Mesenchymal stem cell (in vitro differentiated cells and primary cell): Measurements from ENCODE around the gene TMEM129.

ENCODE experiments used
- DNase-seq: peaks from one replicate; pipeline ENCODE4 v3.0.0-alpha.2; 2013
- H2AFZ ChIP-seq: one replicate; pipeline ENCODE4 v1.6.1; 2013; ENCODE audit warnings: low read depth, mild to moderate bottlenecking, control low read depth, inconsistent platforms, low read length, moderate library complexity
- H2AK5ac ChIP-seq: 2 replicates; pipeline ENCODE4 v1.6.1; 2013; ENCODE audit warnings: low read length, moderate library complexity, mild to moderate bottlenecking, inconsistent platforms; ENCODE audit not compliant: severe bottlenecking
- H2BK120ac ChIP-seq: one replicate; pipeline ENCODE4 v1.6.1; 2013; ENCODE audit warnings: low read depth, mild to moderate bottlenecking, inconsistent platforms, low read length, moderate library complexity
- H2BK12ac ChIP-seq, 2 experiments: one replicate each; pipeline ENCODE4 v1.6.1; 2013; ENCODE audit warnings: inconsistent platforms in 2 of 2, low read length in 2 of 2, mild to moderate bottlenecking in 2 of 2, moderate library complexity in 2 of 2, control low read depth in 1 of 2
- H2BK15ac ChIP-seq: one replicate; pipeline ENCODE4 v1.6.1; 2013; ENCODE audit warnings: mild to moderate bottlenecking, low read depth, inconsistent platforms; ENCODE audit not compliant: poor library complexity, severe bottlenecking
- H2BK5ac ChIP-seq: 2 replicates; pipeline ENCODE4 v1.6.1; 2013; ENCODE audit warnings: low read depth, mild to moderate bottlenecking, low read length, control low read depth, inconsistent platforms; ENCODE audit not compliant: poor library complexity, severe bottlenecking
- H3K14ac ChIP-seq, 2 experiments: one replicate each; pipeline ENCODE4 v1.6.1; 2013; ENCODE audit warnings: inconsistent platforms in 2 of 2, low read length in 2 of 2, control low read depth in 1 of 2, mild to moderate bottlenecking in 1 of 2, moderate library complexity in 1 of 2
- H3K18ac ChIP-seq, 2 experiments: one replicate each; pipeline ENCODE4 v1.6.1; 2013; ENCODE audit warnings: inconsistent platforms in 2 of 2, low read length in 2 of 2, control low read depth in 1 of 2, low read depth in 1 of 2, mild to moderate bottlenecking in 1 of 2
- H3K23ac ChIP-seq, 2 experiments: one replicate each; pipeline ENCODE4 v1.6.1; 2013; ENCODE audit warnings: inconsistent platforms in 2 of 2, low read length in 2 of 2, mild to moderate bottlenecking in 2 of 2, moderate library complexity in 2 of 2, control low read depth in 1 of 2
- H3K27ac ChIP-seq: 2 replicates; pipeline ENCODE4 v1.5.1; 2013; ENCODE audit warnings: mild to moderate bottlenecking, moderate library complexity, low read length, control low read depth, inconsistent platforms; ENCODE audit not compliant: poor library complexity, severe bottlenecking
- H3K27me3 ChIP-seq, 2 experiments: 2 replicates each; pipeline versions ENCODE4 v1.6.1 to v1.7.0; 2013; ENCODE audit warnings: low read length in 2 of 2, mild to moderate bottlenecking in 2 of 2, moderate library complexity in 2 of 2, control low read depth in 1 of 2, inconsistent platforms in 1 of 2; ENCODE audit not compliant: control insufficient read depth in 1 of 2, insufficient read depth in 1 of 2
- H3K36me3 ChIP-seq, 2 experiments: 2 replicates each; pipeline versions ENCODE4 v1.6.1 to v1.7.0; 2013; ENCODE audit warnings: low read length in 2 of 2, control low read depth in 1 of 2, inconsistent platforms in 1 of 2, low read depth in 1 of 2, mild to moderate bottlenecking in 1 of 2; ENCODE audit not compliant: insufficient read depth in 2 of 2, control insufficient read depth in 1 of 2
- H3K4ac ChIP-seq, 2 experiments: one replicate each; pipeline ENCODE4 v1.6.1; 2013; ENCODE audit warnings: inconsistent platforms in 2 of 2, low read length in 2 of 2, mild to moderate bottlenecking in 2 of 2, moderate library complexity in 2 of 2, control low read depth in 1 of 2, low read depth in 1 of 2
- H3K4me1 ChIP-seq: 2 replicates; pipeline ENCODE4 v1.6.1; 2013; ENCODE audit warnings: low read depth, low read length, control low read depth; ENCODE audit not compliant: control insufficient read depth, insufficient read depth
- H3K4me2 ChIP-seq: 2 replicates; pipeline ENCODE4 v1.6.1; 2013; ENCODE audit warnings: low read length, mild to moderate bottlenecking, inconsistent platforms; ENCODE audit not compliant: poor library complexity, severe bottlenecking
- H3K4me3 ChIP-seq, 2 experiments: 2 replicates each; pipeline versions ENCODE4 v1.5.1 to v1.7.0; 2013; ENCODE audit warnings: low read length in 2 of 2, mild to moderate bottlenecking in 2 of 2, control low read depth in 1 of 2, low read depth in 1 of 2; ENCODE audit not compliant: insufficient read depth in 1 of 2
- H3K79me1 ChIP-seq: replicated peaks from 2 replicates; pipeline ENCODE4 v1.6.1; 2013; ENCODE audit warnings: mild to moderate bottlenecking, control low read depth, low read length, inconsistent platforms; ENCODE audit not compliant: poor library complexity, severe bottlenecking
- H3K9ac ChIP-seq: 2 replicates; pipeline ENCODE4 v1.7.0; 2013; ENCODE audit warnings: mild to moderate bottlenecking, low read length, moderate library complexity
- H3K9me3 ChIP-seq: 2 replicates; pipeline ENCODE4 v1.7.0; 2013; ENCODE audit warnings: mild to moderate bottlenecking, low read length; ENCODE audit not compliant: control insufficient read depth
- H4K8ac ChIP-seq: one replicate; pipeline ENCODE4 v1.6.1; 2013; ENCODE audit warnings: inconsistent platforms, mild to moderate bottlenecking, low read length, moderate library complexity
- H4K91ac ChIP-seq: one replicate; pipeline ENCODE4 v1.6.1; 2013; ENCODE audit warnings: mild to moderate bottlenecking, low read length, inconsistent platforms
- WGBS: methylation state at CpG from one replicate; pipeline ENCODE4 v1.1.7; 2013; ENCODE audit warnings: mixed read lengths; 5-methylcytosine and 5-hydroxymethylcytosine counted together

The TMEM129 gene

GRCh38 chr4:1766106-1767060, 45.3 kb upstream of the TMEM129 start:
- Histone ChIP-seq H3K4ac (peak overlapping the region in 1 of 2 experiments; percentile 34), H3K23ac (peak overlapping the region in 1 of 2 experiments; percentile 23), H4K8ac (peak overlapping the region; percentile 64), H2BK12ac (peak overlapping the region in 1 of 2 experiments; percentile 25), H2AK5ac (peak overlapping the region; percentile 9), H2BK120ac (no peak overlapping the region), H3K36me3 (no peaks in the 10 kb centered on the region), H3K4me3 (peak overlapping the region in 1 of 2 experiments; percentile 51), H3K4me1 (peaks cover 49% of the 10 kb centered on the region), H3K9ac (no peak overlapping the region), H3K18ac (peak overlapping the region in 1 of 2 experiments; percentile 32), H3K9me3 (no peaks in the 10 kb centered on the region), H3K27ac (no peak overlapping the region), H3K27me3 (peaks cover 3 to 54% of the 10 kb centered on the region in 2 experiments), H3K79me1 (no peaks in the 10 kb centered on the region), H3K14ac (no peak overlapping the region), H4K91ac (peak overlapping the region; percentile 54), H2BK5ac (no peak overlapping the region), H2BK15ac (no peak overlapping the region), H3K4me2 (peak overlapping the region; percentile 85), H2AFZ (no peak overlapping the region)
- no peak for DNase-seq
- WGBS: 24% methylated on average over 38 of the region's 41 CpGs

GRCh38 chr4:1765409-1766072, 44.4 kb upstream of the TMEM129 start:
- Histone ChIP-seq H2BK12ac (no peak overlapping the region), H3K4me3 (no peak overlapping the region), H4K8ac (no peak overlapping the region), H3K36me3 (no peaks in the 10 kb centered on the region), H3K18ac (no peak overlapping the region), H3K9me3 (no peaks in the 10 kb centered on the region), H2AK5ac (no peak overlapping the region), H3K27ac (no peak overlapping the region), H3K14ac (no peak overlapping the region), H3K4me2 (no peak overlapping the region), H3K23ac (no peak overlapping the region), H3K4ac (no peak overlapping the region), H3K79me1 (no peaks in the 10 kb centered on the region), H2BK120ac (no peak overlapping the region), H2BK15ac (no peak overlapping the region), H4K91ac (peak overlapping the region; percentile 54), H3K9ac (no peak overlapping the region), H2BK5ac (no peak overlapping the region), H3K27me3 (peaks cover 3 to 46% of the 10 kb centered on the region in 2 experiments), H3K4me1 (peaks cover 45% of the 10 kb centered on the region), H2AFZ (no peak overlapping the region)
- DNase-seq: no peak
- WGBS: 79% methylated on average over 10 of the region's 10 CpGs

GRCh38 chr4:1764670-1765069, 43.5 kb upstream of the TMEM129 start:
- Histone ChIP-seq H4K8ac (no peak overlapping the region), H3K4me2 (no peak overlapping the region), H2AFZ (no peak overlapping the region), H3K27ac (no peak overlapping the region), H3K9ac (no peak overlapping the region), H3K9me3 (no peaks in the 10 kb centered on the region), H2BK5ac (no peak overlapping the region), H3K23ac (no peak overlapping the region), H3K4me3 (no peak overlapping the region), H3K18ac (no peak overlapping the region), H2AK5ac (no peak overlapping the region), H3K27me3 (peaks cover under 1 to 40% of the 10 kb centered on the region in 2 experiments), H3K36me3 (no peaks in the 10 kb centered on the region), H3K79me1 (no peaks in the 10 kb centered on the region), H2BK15ac (no peak overlapping the region), H3K14ac (no peak overlapping the region), H2BK120ac (no peak overlapping the region), H3K4me1 (peaks cover 50% of the 10 kb centered on the region), H4K91ac (peak overlapping the region; percentile 54), H2BK12ac (no peak overlapping the region), H3K4ac (no peak overlapping the region)
- DNase-seq: no peak
- 95% methylated on average over 9 of the region's 9 CpGs for WGBS

- peak overlapping the region; percentile 29 for H3K4me2 ChIP-seq
- no peak overlapping the region for H3K27ac ChIP-seq
- no peak overlapping the region for H2BK120ac ChIP-seq
- H3K36me3 ChIP-seq: no peaks in the 10 kb centered on the region
- no peak overlapping the region for H2AK5ac ChIP-seq
- H3K4me3 ChIP-seq: no peak overlapping the region
- H2BK15ac ChIP-seq: peak overlapping the region; percentile 75
- peak overlapping the region in 1 of 2 experiments; percentile 57 for H3K23ac ChIP-seq
- no peak overlapping the region for H3K4ac ChIP-seq
- H3K14ac ChIP-seq: no peak overlapping the region
- peak overlapping the region; percentile 88 for H4K8ac ChIP-seq
- H2AFZ ChIP-seq: peak overlapping the region; percentile 74
- WGBS: 44% methylated on average over 32 of the region's 36 CpGs
- H3K9ac ChIP-seq: no peak overlapping the region
- DNase-seq: peak; percentile 55
- peak overlapping the region; percentile 10 for H2BK5ac ChIP-seq
- peak overlapping the region in 1 of 2 experiments; percentile 80 for H2BK12ac ChIP-seq
- peak overlapping the region; percentile 38 to 80 for H3K18ac ChIP-seq
- H3K79me1 ChIP-seq: no peaks in the 10 kb centered on the region
- peak overlapping the region; percentile 54 for H4K91ac ChIP-seq
- H3K9me3 ChIP-seq: no peaks in the 10 kb centered on the region
- peaks cover 41% of the 10 kb centered on the region for H3K4me1 ChIP-seq
- peaks cover 0 to 31% of the 10 kb centered on the region in 2 experiments for H3K27me3 ChIP-seq
Measured at GRCh38 chr4:1763550-1764080, 42.5 kb upstream of the TMEM129 start.
